Right lobe of liver (tissue), 6 donors: Measurements from ENCODE around the gene CALHM3. TPM values are rescaled to one million over a fixed set of nuclear protein-coding genes. Genes with fewer than 3 reads are reported as not detected.

Experiments used
- ATAC-seq, 4 donors: fragments of 200-7000 bp; cut with Tn5 transposase; one replicate each; pipeline ENCODE4 v1.9.1; 2020; ENCODE audit warnings: mild to moderate bottlenecking in 4 of 4, moderate library complexity in 4 of 4
- DNase-seq, 3 donors: peaks; one replicate each; pipeline ENCODE4 v3.0.0-alpha.2; 2020
- H3K27ac ChIP-seq, 3 donors: fragments of 200-600 bp; one replicate each; pipeline ENCODE4 v1.8.0; 2022
- H3K27me3 ChIP-seq, 2 donors: fragments of 200-600 bp; one replicate each; pipeline ENCODE4 v1.8.0; 2022
- H3K36me3 ChIP-seq, 4 donors: fragments of 200-600 bp; sonication (generic) in 1 of 4; one replicate each; pipeline versions ENCODE4 v1.5.1 to v1.8.0; 2017 to 2022; ENCODE audit warnings: control low read depth in 1 of 4
- H3K4me1 ChIP-seq, 4 donors: fragments of 200-600 bp; sonication (generic) in 1 of 4; one replicate each; pipeline versions ENCODE4 v1.5.1 to v1.8.0; 2017 to 2022; ENCODE audit warnings: control low read depth in 1 of 4
- H3K4me3 ChIP-seq, 3 donors: fragments of 200-600 bp; one replicate each; pipeline ENCODE4 v1.8.0; 2022
- H3K9me3 ChIP-seq, 4 donors: fragments of 200-600 bp; sonication (generic) in 1 of 4; one replicate each; pipeline versions ENCODE4 v1.5.1 to v1.8.0; 2017 to 2022; ENCODE audit warnings: control low read depth in 1 of 4
- CTCF ChIP-seq, 4 donors: fragments of 200-600 bp in 3 of 4; fragments of 450-650 bp in 1 of 4; IDR thresholded peaks; one replicate each; pipeline versions ENCODE4 v1.5.1 to v1.8.0; 2016 to 2022; ENCODE audit warnings: antibody characterized with exemption in 4 of 4, mild to moderate bottlenecking in 2 of 4
- POLR2A ChIP-seq: fragments of 450-650 bp; IDR thresholded peaks from one replicate; pipeline ENCODE4 v1.6.1; 2017; ENCODE audit warnings: antibody characterized with exemption, mild to moderate bottlenecking
- WGBS: methylation state at CpG from one replicate; pipeline ENCODE4 v1.1.6; 2018; ENCODE audit warnings: low coverage, low lambda C conversion rate; ENCODE audit not compliant: insufficient coverage; ENCODE audit errors: missing lambda C conversion rate; 5-methylcytosine and 5-hydroxymethylcytosine counted together
- intact Hi-C, 2 donors: fragments of 100-400 bp; cut with DNase I; formaldehyde crosslinking; loops; one replicate each; pipeline versions ENCODE4 v1.11.2 to v1.14.1; 2022
- total RNA-seq, 6 experiments: library from RNA; depleted of rRNA in 2 of 6; stranded (reverse); fragments of >200 nt in 2 of 6; fragmentation: NEBNext Ultra II Directional in 3 of 6; extraction: Animal tissue kit (Norgen Biotek cat#: 25700) in 3 of 6; gene quantifications; one replicate each; pipeline versions ENCODE4 v1.1.0 to v1.2.4, GENCODE V29; 2016 to 2023
- donor health status: DM: no; HTN: yes; CAD: no.
- donor health status: DM: no; HTN: no; CAD: no.
- donor health status: DM: no; HTN: no; CAD: no.
- donor health status: DM: no; HTN: yes; CAD: no.
- donor health status: DM: no; HTN: yes; CAD: no.

CALHM3 gene
- total RNA-seq, 6 experiments from 2014 or later: not detected

GRCh38 chr10:103457896-103458583 is 21.0 kb downstream of the CALHM3 start:
- H3K27me3 ChIP-seq: no peaks in the 10 kb centered on the region
- TF ChIP-seq POLR2A (no peak), CTCF (IDR thresholded peaks at IDR 0.05) (no peak)
- H3K4me1 ChIP-seq: no peaks in the 10 kb centered on the region
- DNase-seq: no peak
- intact Hi-C loops: no loop called here
- no peaks in the 10 kb centered on the region for H3K36me3 ChIP-seq
- H3K9me3 ChIP-seq: no peaks in the 10 kb centered on the region
- no peak overlapping the region for H3K27ac ChIP-seq
- 80% methylated on average over 1 of the region's 39 CpGs for WGBS
- no peak for ATAC-seq
- H3K4me3 ChIP-seq: no peak overlapping the region

- H3K36me3 ChIP-seq: no peaks in the 10 kb centered on the region
- ATAC-seq: no peak
- no peaks in the 10 kb centered on the region for H3K9me3 ChIP-seq
- no peak for DNase-seq
- 81% methylated on average over 3 of the region's 8 CpGs for WGBS
- H3K4me1 ChIP-seq: no peaks in the 10 kb centered on the region
- TF ChIP-seq POLR2A (no peak), CTCF (IDR thresholded peaks at IDR 0.05) (no peak)
- no peaks in the 10 kb centered on the region for H3K27me3 ChIP-seq
- H3K4me3 ChIP-seq: no peak overlapping the region
- H3K27ac ChIP-seq: no peak overlapping the region
- intact Hi-C loops: no loop called here
Measured at GRCh38 chr10:103457176-103457712, 21.8 kb downstream of the CALHM3 start.

GRCh38 chr10:103456074-103456660 is 22.9 kb downstream of the CALHM3 start:
- no peak for TF ChIP-seq CTCF (IDR thresholded peaks at IDR 0.05)
- TF ChIP-seq POLR2A: no peak
- ATAC-seq (no peak), DNase-seq (no peak)
- WGBS: 67% methylated on average over 1 of the region's 9 CpGs
- Histone ChIP-seq H3K27me3 (no peaks in the 10 kb centered on the region), H3K27ac (no peak overlapping the region), H3K4me1 (no peaks in the 10 kb centered on the region), H3K4me3 (no peak overlapping the region), H3K36me3 (no peaks in the 10 kb centered on the region), H3K9me3 (no peaks in the 10 kb centered on the region)
- intact Hi-C loops: no loop called here

- no peak for TF ChIP-seq CTCF (IDR thresholded peaks at IDR 0.05)
- no peak for TF ChIP-seq POLR2A
- DNase-seq (no peak), ATAC-seq (no peak)
- Histone ChIP-seq H3K27me3 (no peaks in the 10 kb centered on the region), H3K4me1 (no peaks in the 10 kb centered on the region), H3K36me3 (no peaks in the 10 kb centered on the region), H3K9me3 (no peaks in the 10 kb centered on the region), H3K27ac (no peak overlapping the region), H3K4me3 (no peak overlapping the region)
- no CpG with 5 or more reads among the region's 25 CpGs for WGBS
- intact Hi-C loops: no loop called here
Measured at GRCh38 chr10:103455235-103455634, 23.8 kb downstream of the CALHM3 start.
